ENCODE data around the gene ADCY7. TPM values are rescaled to one million over a fixed set of nuclear protein-coding genes. Genes with fewer than 3 reads are reported as not detected.

Gene ADCY7
- total RNA-seq, 1 experiment from 2014 or later = 34.2 TPM

GRCh38 chr16:50275098-50275415 is 8.7 kb downstream of the ADCY7 start (continued):
- no peak for TF ChIP-seq SIN3A (IDR thresholded peaks at IDR 0.05; ENCODE audit: low read depth)

- no peak for DNase-seq (ENCODE audit: low read depth, low spot score)
- Histone ChIP-seq H3K9ac (ENCODE audit: low read length) (no peak overlapping the region), H3K9me2 (ENCODE audit: insufficient read depth) (no peaks in the 10 kb centered on the region), H3K4me1 (ENCODE audit: control insufficient read depth in 1 of 2, insufficient read depth in 2 of 2, low read length in 2 of 2) (no peaks in the 10 kb centered on the region), H3K36me3 (ENCODE audit: control insufficient read depth in 1 of 2, insufficient read depth in 2 of 2, low read length in 2 of 2) (no peaks in the 10 kb centered on the region), H4K20me1 (ENCODE audit: insufficient read depth) (no peaks in the 10 kb centered on the region), H3K4me3 (replicated peaks in 1 of 2; ENCODE audit: low read depth in 1 of 2, low read length in 2 of 2) (no peak overlapping the region), H3K27ac (ENCODE audit: low read depth, low read length) (no peak overlapping the region), H3K9me3 (ENCODE audit: control insufficient read depth in 1 of 2, insufficient read depth in 1 of 2, low read depth in 1 of 2, low read length in 2 of 2) (no peaks in the 10 kb centered on the region), H3K4me2 (ENCODE audit: low read length) (no peak overlapping the region), H2AFZ (ENCODE audit: low read depth, low read length, poor library complexity, severe bottlenecking) (no peak overlapping the region), H3K27me3 (ENCODE audit: insufficient read depth, low read length) (no peaks in the 10 kb centered on the region), H3K79me2 (ENCODE audit: insufficient read depth, low read length) (peaks cover 9% of the 10 kb centered on the region; the same call in 1 of the 2 replicates)
- ATAC-seq = no peak
- CTCF ChIA-PET = no interaction called here
- intact Hi-C loops (cut with micrococcal nuclease) = no loop called here
- POLR2A ChIA-PET = no interaction called here
- no peak for TF ChIP-seq YY1 (IDR thresholded peaks at IDR 0.05; ENCODE audit: extremely low read depth, insufficient replicate concordance, low read depth, low read length)
- no peak for TF ChIP-seq EGR1 (IDR thresholded peaks at IDR 0.05; ENCODE audit: low read depth)
- no peak for TF ChIP-seq ZBTB33 (IDR thresholded peaks at IDR 0.05; ENCODE audit: extremely low read depth, insufficient replicate concordance, low read length)
- TF ChIP-seq EZH2phosphoT487 (IDR thresholded peaks at IDR 0.05; ENCODE audit: borderline replicate concordance) = no peak
- TF ChIP-seq CEBPB (IDR thresholded peaks at IDR 0.05; ENCODE audit: low read depth) = no peak
- TF ChIP-seq ATF3 (IDR thresholded peaks at IDR 0.05) = no peak
- RAD21 ChIA-PET (ENCODE audit: low non-redundant PET in 1 of 2, low total read pairs in 2 of 2, uncharacterized antibody in 2 of 2, unreplicated experiment in 2 of 2) = no interaction called here
- BruUV-seq (replicated peaks) = no TSS peak
Observed at GRCh38 chr16:50275428-50276325, 9.3 kb downstream of the ADCY7 start.
